IMR-90 (cell line): ENCODE measurements around the gene STK33. TPM values are rescaled to one million over a fixed set of nuclear protein-coding genes. Genes with fewer than 3 reads are reported as not detected.

ENCODE experiments used
- ATAC-seq: fragments of 200-7000 bp; cut with Tn5 transposase; 2 replicates; pipeline ENCODE4 v1.9.1; 2020; ENCODE audit warnings: low read depth, mild to moderate bottlenecking, moderate library complexity
- BruUV-seq: library from RNA; stranded (reverse); fragments of 400-500 nt; replicated peaks from 2 replicates; lab custom pipeline; 2021; lab: Mats Ljungman, UMichigan
- CTCF ChIA-PET: fragments of 300-600 bp; formaldehyde crosslinking; extraction: SDS; loops from one replicate; lab custom pipeline; 2021; ENCODE audit warnings: antibody characterized with exemption; lab: Yijun Ruan, JAX
- POLR2A ChIA-PET: fragments of 300-600 bp; sonication (Branson Sonifier 250); formaldehyde crosslinking; loops from one replicate; lab custom pipeline; 2022; ENCODE audit warnings: antibody characterized with exemption; ENCODE audit not compliant: unreplicated experiment; lab: Charles Lee
- DNase-seq: peaks from one replicate; pipeline ENCODE4 v3.0.0; 2013
- H2AFZ ChIP-seq: replicated peaks from 2 replicates; pipeline ENCODE3; 2013; ENCODE audit warnings: low read length, mild to moderate bottlenecking; ENCODE audit not compliant: poor library complexity
- H2AK5ac ChIP-seq: 2 replicates; pipeline ENCODE4 v1.6.1; 2013; ENCODE audit warnings: low read depth, low read length, inconsistent platforms
- H2AK9ac ChIP-seq: replicated peaks from 2 replicates; pipeline ENCODE3; 2013; ENCODE audit warnings: mild to moderate bottlenecking, low read depth, low read length, moderate library complexity; ENCODE audit not compliant: poor library complexity
- H2BK120ac ChIP-seq: 2 replicates; pipeline ENCODE4 v1.6.1; 2013; ENCODE audit warnings: low read depth, low read length, inconsistent platforms
- H2BK15ac ChIP-seq: 3 replicates; pipeline ENCODE4 v1.6.1; 2013; ENCODE audit warnings: low read depth, low read length, inconsistent platforms
- H2BK20ac ChIP-seq: 2 replicates; pipeline ENCODE4 v1.6.1; 2013; ENCODE audit warnings: low read depth, mild to moderate bottlenecking, inconsistent platforms, low read length, moderate library complexity
- H2BK5ac ChIP-seq: 2 replicates; pipeline ENCODE4 v1.6.1; 2013; ENCODE audit warnings: mild to moderate bottlenecking, low read depth, low read length, inconsistent platforms; ENCODE audit not compliant: poor library complexity, severe bottlenecking
- H3K14ac ChIP-seq: replicated peaks from 2 replicates; pipeline ENCODE4 v1.6.1; 2013; ENCODE audit warnings: low read depth, low read length, inconsistent platforms
- H3K18ac ChIP-seq: 2 replicates; pipeline ENCODE4 v1.6.1; 2013; ENCODE audit warnings: low read depth, low read length, control low read depth
- H3K23ac ChIP-seq: 2 replicates; pipeline ENCODE4 v1.6.1; 2013; ENCODE audit warnings: low read depth, low read length, inconsistent platforms
- H3K27ac ChIP-seq: 2 replicates; pipeline ENCODE4 v1.5.1; 2013; ENCODE audit warnings: mild to moderate bottlenecking, control low read depth, low read length; ENCODE audit not compliant: insufficient read depth
- H3K27me3 ChIP-seq: 2 replicates; pipeline ENCODE4 v1.6.1; 2013; ENCODE audit warnings: low read length; ENCODE audit not compliant: control insufficient read depth, insufficient read depth
- H3K36me3 ChIP-seq: 2 replicates; pipeline ENCODE4 v1.6.1; 2013; ENCODE audit warnings: low read length, mixed read lengths; ENCODE audit not compliant: control insufficient read depth, insufficient read depth
- H3K4ac ChIP-seq: 2 replicates; pipeline ENCODE4 v1.6.1; 2013; ENCODE audit warnings: low read depth, low read length, inconsistent platforms
- H3K4me1 ChIP-seq: 2 replicates; pipeline ENCODE4 v1.6.1; 2013; ENCODE audit warnings: low read length, mixed read lengths; ENCODE audit not compliant: control insufficient read depth, insufficient read depth
- H3K4me2 ChIP-seq: 2 replicates; pipeline ENCODE4 v1.6.1; 2013; ENCODE audit warnings: low read depth, mild to moderate bottlenecking, control low read depth, low read length, moderate library complexity
- H3K4me3 ChIP-seq: 2 replicates; pipeline ENCODE4 v1.5.1; 2013; ENCODE audit warnings: low read depth, mild to moderate bottlenecking, control low read depth, low read length, moderate library complexity; ENCODE audit not compliant: insufficient read depth
- H3K56ac ChIP-seq: 2 replicates; pipeline ENCODE4 v1.6.1; 2013; ENCODE audit warnings: low read length, inconsistent platforms; ENCODE audit not compliant: insufficient read depth; ENCODE audit errors: extremely low read depth
- H3K79me1 ChIP-seq, 2 experiments: 2 replicates each; pipeline ENCODE4 v1.6.1; 2013; ENCODE audit warnings: low read length in 2 of 2, inconsistent platforms in 1 of 2, low read depth in 1 of 2
- H3K9ac ChIP-seq: 2 replicates; pipeline ENCODE4 v1.6.1; 2013; ENCODE audit warnings: low read depth, low read length, control low read depth
- H3K9me1 ChIP-seq: 2 replicates; pipeline ENCODE4 v1.6.1; 2013; ENCODE audit warnings: low read length, inconsistent platforms; ENCODE audit not compliant: insufficient read depth
- H3K9me3 ChIP-seq: 2 replicates; pipeline ENCODE4 v1.6.1; 2013; ENCODE audit warnings: low read length; ENCODE audit not compliant: control insufficient read depth, insufficient read depth
- H4K20me1 ChIP-seq: 2 replicates; pipeline ENCODE4 v1.6.1; 2013; ENCODE audit warnings: low read length, inconsistent platforms; ENCODE audit not compliant: insufficient read depth
- H4K5ac ChIP-seq: 2 replicates; pipeline ENCODE4 v1.6.1; 2013; ENCODE audit warnings: mild to moderate bottlenecking, low read depth, low read length, control low read depth
- H4K8ac ChIP-seq, 2 experiments: 2 replicates each; pipeline ENCODE4 v1.6.1; 2013; ENCODE audit warnings: low read depth in 2 of 2, low read length in 2 of 2, control low read depth in 1 of 2, inconsistent platforms in 1 of 2
- H4K91ac ChIP-seq: 2 replicates; pipeline ENCODE4 v1.6.1; 2013; ENCODE audit warnings: low read depth, low read length, inconsistent platforms; ENCODE audit not compliant: insufficient read depth
- NFE2L2 ChIP-seq: fragments of 150-350 bp; IDR thresholded peaks from 2 replicates; pipeline ENCODE4 v1.6.1; 2016; ENCODE audit warnings: low read depth, mild to moderate bottlenecking, low read length
- WGBS, 2 experiments: methylation state at CpG; one replicate each; pipeline versions ENCODE4 v1.1.5 to v1.1.7; 2013; ENCODE audit warnings: missing lambda C conversion rate in 2 of 2; ENCODE audit not compliant: insufficient read length in 1 of 2; ENCODE audit errors: extremely low coverage in 2 of 2; 5-methylcytosine and 5-hydroxymethylcytosine counted together
- dilution Hi-C: fragments of 300-500 bp; cut with HindIII; formaldehyde crosslinking; loops from one replicate; pipeline ENCODE4 v1.14.3; 2018; ENCODE audit warnings: low sequenced_read_pairs; ENCODE audit not compliant: unreplicated experiment
- in situ Hi-C: fragments of 300-500 bp; cut with MboI; formaldehyde crosslinking; loops from 3 replicates; pipeline ENCODE4 v1.14.3; 2019; ENCODE audit warnings: low sequenced_read_pairs, inconsistent platforms, mixed read lengths
- intact Hi-C: fragments of 100-400 bp; cut with micrococcal nuclease; formaldehyde crosslinking; loops from 2 replicates; pipeline ENCODE4 v1.10.0; 2022
- polyA plus RNA-seq, 3 experiments: library from polyadenylated mRNA; depleted of rRNA; stranded (reverse); fragments of >200 nt; gene quantifications; 2 replicates each; pipeline ENCODE4 v1.2.3, GENCODE V29; 2012; ENCODE audit warnings: low replicate concordance in 1 of 3
- total RNA-seq: library from RNA; depleted of rRNA; stranded (reverse); fragments of >200 nt; gene quantifications from 2 replicates; pipeline ENCODE4 v1.2.3, GENCODE V29; 2012

STK33 gene
- total and polyA plus RNA-seq, 2 of the 4 experiments (the other 2 are of a cell fraction), result 2.3 to 2.6 TPM

DNA sequence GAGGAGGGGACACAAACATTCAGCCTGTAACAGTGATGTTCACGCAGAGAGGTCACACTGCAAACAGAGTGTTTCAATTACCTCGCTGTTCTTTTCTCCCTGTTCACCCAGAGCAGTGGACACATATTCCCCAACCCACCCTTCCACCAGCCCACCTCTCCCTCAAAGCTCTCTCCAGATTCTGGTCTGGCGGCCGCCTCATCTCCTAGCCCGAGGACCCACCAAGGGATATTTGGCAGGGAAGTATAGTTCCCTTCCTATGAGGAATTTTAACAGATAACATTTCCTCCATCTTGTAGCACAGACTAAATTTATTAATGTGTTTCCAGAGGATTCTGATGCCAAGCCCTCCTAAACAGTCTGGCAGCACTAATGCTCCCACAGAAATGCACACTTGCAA lies 219.3 kb downstream of the STK33 start:
- H3K9ac ChIP-seq, result no peak overlapping the region
- intact Hi-C loops, result no loop called here
- H3K4me3 ChIP-seq, result no peak overlapping the region
- no peak for ATAC-seq
- no peak overlapping the region for H2BK5ac ChIP-seq
- TF ChIP-seq NFE2L2, result no peak
- H3K9me1 ChIP-seq, result no peaks in the 10 kb centered on the region
- no peaks in the 10 kb centered on the region for H3K79me1 ChIP-seq
- H3K4me2 ChIP-seq, result no peak overlapping the region
- 57% methylated on average over 1 of the region's 5 CpGs; no CpG with 5 or more reads in 1 of the 2 experiments for WGBS, 2 experiments
- no peak overlapping the region for H2BK15ac ChIP-seq
- no peak overlapping the region for H2AK5ac ChIP-seq
- no peak overlapping the region for H4K91ac ChIP-seq
- no peak overlapping the region for H3K4ac ChIP-seq
- no peak overlapping the region for H4K5ac ChIP-seq
- POLR2A ChIA-PET, result no interaction called here
- no peak overlapping the region for H4K8ac ChIP-seq
- peaks cover 3% of the 10 kb centered on the region for H3K27me3 ChIP-seq
- H2BK20ac ChIP-seq, result no peak overlapping the region
- H3K18ac ChIP-seq, result no peak overlapping the region
- H3K4me1 ChIP-seq, result no peaks in the 10 kb centered on the region
- BruUV-seq, result no TSS peak
- no peak overlapping the region for H2BK120ac ChIP-seq
- CTCF ChIA-PET, result no interaction called here
- no peak overlapping the region for H3K27ac ChIP-seq
- no peak overlapping the region for H3K14ac ChIP-seq
- H3K36me3 ChIP-seq, result no peaks in the 10 kb centered on the region
- no peak overlapping the region for H2AK9ac ChIP-seq
- no peak overlapping the region for H3K56ac ChIP-seq
- no peak overlapping the region for H2AFZ ChIP-seq
- DNase-seq, result no peak
- in situ Hi-C loops, result no loop called here
- no peak overlapping the region for H3K23ac ChIP-seq
- dilution Hi-C loops, result no loop called here
- H4K20me1 ChIP-seq, result no peaks in the 10 kb centered on the region
- no peaks in the 10 kb centered on the region for H3K9me3 ChIP-seq
